ENCODE results near the gene TEX28.
"Not testable (repeated sequence)": the region's sequence is repeated elsewhere in the genome, so short reads cannot be mapped to it uniquely, and the experiment has no call there.

TEX28 gene

DNA sequence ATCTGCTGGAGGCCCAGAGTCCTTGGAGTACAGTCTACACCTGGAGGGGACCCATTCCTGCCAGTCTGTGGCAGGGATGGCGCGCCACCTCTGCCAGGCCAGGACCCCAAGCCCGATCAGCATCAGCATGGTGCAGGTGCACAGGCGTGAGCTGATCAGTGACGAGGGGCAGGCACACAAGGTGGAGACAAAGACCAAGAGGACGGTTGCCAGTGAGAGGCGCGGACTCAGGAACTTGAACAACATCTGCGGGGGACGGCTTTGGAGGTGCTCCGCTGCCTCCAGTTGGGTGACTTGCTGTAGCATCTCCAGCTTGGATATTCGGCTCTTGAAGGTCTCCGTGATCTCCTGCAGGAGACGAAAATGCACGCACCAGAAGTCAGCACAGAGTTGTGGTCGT, 61.3 kb downstream of the TEX28 start:
- DNase-seq = not testable (repeated sequence)

GRCh38 chrX:154231443-154231842, 63.5 kb downstream of the TEX28 start:
- not testable (repeated sequence) for DNase-seq

DNA sequence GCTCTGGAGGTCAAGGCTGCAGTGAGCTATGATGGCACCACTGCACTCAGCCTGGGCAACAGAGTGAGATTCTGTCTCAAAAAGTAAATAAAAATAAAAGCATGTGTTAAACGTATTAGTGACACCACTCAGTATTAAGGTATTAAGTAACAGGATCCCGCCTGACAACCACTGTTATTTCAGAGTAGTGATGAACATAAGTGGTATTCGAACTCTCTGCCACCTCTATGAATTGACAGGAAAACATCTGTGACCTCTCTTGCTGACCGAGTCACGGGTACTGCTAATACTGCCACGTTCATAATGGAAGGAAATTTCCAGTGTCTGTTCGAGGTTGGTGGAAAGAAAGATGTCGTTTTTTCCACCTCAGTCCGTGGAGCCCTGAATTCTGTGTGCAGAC, 68.2 kb downstream of the TEX28 start:
- not testable (repeated sequence) for DNase-seq

GRCh38 chrX:154225292-154225691, 69.6 kb downstream of the TEX28 start:
- not testable (repeated sequence) for DNase-seq

Data from SHP77 (cell line).